ENCODE measurements around the gene CTAGE1. TPM values are rescaled to one million over a fixed set of nuclear protein-coding genes. Genes with fewer than 3 reads are reported as not detected.

The CTAGE1 gene
- total and polyA plus RNA-seq, 7 donors: not detected

- H3K27ac ChIP-seq: no peak overlapping the region
- TF ChIP-seq POLR2AphosphoS5 (IDR thresholded peaks at IDR 0.05): no peak
- no peak for TF ChIP-seq POLR2A (IDR thresholded peaks at IDR 0.05)
- TF ChIP-seq EP300 (IDR thresholded peaks at IDR 0.05): no peak
- TF ChIP-seq CTCF (IDR thresholded peaks at IDR 0.05): no peak
- DNase-seq: no peak
- intact Hi-C loops (cut with DNase I): no loop called here
- no peak overlapping the region for H3K4me3 ChIP-seq
- no peaks in the 10 kb centered on the region for H3K4me1 ChIP-seq
- 72 to 91% methylated on average over 2 of the region's 2 CpGs for WGBS, 2 donors
- no peaks in the 10 kb centered on the region for H3K27me3 ChIP-seq
- no peaks in the 10 kb centered on the region for H3K36me3 ChIP-seq
- H3K9me3 ChIP-seq: no peaks in the 10 kb centered on the region
These were observed 41.8 kb upstream of the CTAGE1 start for GRCh38 chr18:22459491-22459890.

GRCh38 chr18:22457524-22457923, 39.8 kb upstream of the CTAGE1 start:
- H3K36me3 ChIP-seq: no peaks in the 10 kb centered on the region
- no peak for DNase-seq
- no peaks in the 10 kb centered on the region for H3K4me1 ChIP-seq
- intact Hi-C loops (cut with DNase I): no loop called here
- TF ChIP-seq EP300 (IDR thresholded peaks at IDR 0.05) (no peak), POLR2AphosphoS5 (IDR thresholded peaks at IDR 0.05) (no peak), CTCF (IDR thresholded peaks at IDR 0.05) (no peak), POLR2A (IDR thresholded peaks at IDR 0.05) (no peak)
- H3K27ac ChIP-seq: no peak overlapping the region
- no peak overlapping the region for H3K4me3 ChIP-seq
- 91 to 92% methylated on average over 8 of the region's 8 CpGs for WGBS, 2 donors
- H3K27me3 ChIP-seq: no peaks in the 10 kb centered on the region
- H3K9me3 ChIP-seq: no peaks in the 10 kb centered on the region

- WGBS, 2 donors: 89 to 92% methylated on average over 6 of the region's 6 CpGs
These were observed 38.8 kb upstream of the CTAGE1 start for GRCh38 chr18:22456547-22456946.

GRCh38 chr18:22456116-22456480, 38.4 kb upstream of the CTAGE1 start:
- no peak for DNase-seq
- no peaks in the 10 kb centered on the region for H3K36me3 ChIP-seq
- no peak overlapping the region for H3K4me3 ChIP-seq
- no peak overlapping the region for H3K27ac ChIP-seq
- H3K9me3 ChIP-seq: no peaks in the 10 kb centered on the region
- no peaks in the 10 kb centered on the region for H3K27me3 ChIP-seq
- H3K4me1 ChIP-seq: no peaks in the 10 kb centered on the region
- TF ChIP-seq CTCF (IDR thresholded peaks at IDR 0.05) (no peak), POLR2AphosphoS5 (IDR thresholded peaks at IDR 0.05) (no peak), POLR2A (IDR thresholded peaks at IDR 0.05) (no peak), EP300 (IDR thresholded peaks at IDR 0.05) (no peak)
- WGBS, 2 donors: 81 to 85% methylated on average over 6 of the region's 6 CpGs
- intact Hi-C loops (cut with DNase I): no loop called here

More at GRCh38 chr18:22456547-22456946, 38.8 kb upstream of the CTAGE1 start:
- Histone ChIP-seq H3K36me3 (no peaks in the 10 kb centered on the region), H3K27ac (no peak overlapping the region), H3K9me3 (no peaks in the 10 kb centered on the region), H3K27me3 (no peaks in the 10 kb centered on the region), H3K4me3 (no peak overlapping the region), H3K4me1 (no peaks in the 10 kb centered on the region)
- DNase-seq: no peak
- intact Hi-C loops (cut with DNase I): no loop called here
- TF ChIP-seq POLR2AphosphoS5 (IDR thresholded peaks at IDR 0.05) (no peak), EP300 (IDR thresholded peaks at IDR 0.05) (no peak), POLR2A (IDR thresholded peaks at IDR 0.05) (no peak), CTCF (IDR thresholded peaks at IDR 0.05) (no peak)

GRCh38 chr18:22455425-22456115, 37.9 kb upstream of the CTAGE1 start:
- Histone ChIP-seq H3K36me3 (no peaks in the 10 kb centered on the region), H3K27ac (no peak overlapping the region), H3K4me3 (no peak overlapping the region), H3K4me1 (no peaks in the 10 kb centered on the region), H3K27me3 (no peaks in the 10 kb centered on the region), H3K9me3 (no peaks in the 10 kb centered on the region)
- intact Hi-C loops (cut with DNase I): no loop called here
- DNase-seq: no peak
- TF ChIP-seq CTCF (IDR thresholded peaks at IDR 0.05) (no peak), POLR2AphosphoS5 (IDR thresholded peaks at IDR 0.05) (no peak), POLR2A (IDR thresholded peaks at IDR 0.05) (no peak), EP300 (IDR thresholded peaks at IDR 0.05) (no peak)
- 88% methylated on average over 3 of the region's 3 CpGs for WGBS, 2 donors

Data from sigmoid colon (tissue), 7 donors.